H1 (cell line): ENCODE data around the gene IFNG. TPM values are rescaled to one million over a fixed set of nuclear protein-coding genes. Genes with fewer than 3 reads are reported as not detected.

Experiments used
- CTCF ChIA-PET: fragments of 300-600 bp; sonication (Branson Sonifier 250); formaldehyde crosslinking; loops from one replicate; lab custom pipeline; 2021; ENCODE audit not compliant: partially characterized antibody; lab: Charles Lee
- POLR2A ChIA-PET: fragments of 300-600 bp; sonication (Branson Sonifier 250); formaldehyde crosslinking; loops from one replicate; lab custom pipeline; 2021; ENCODE audit warnings: inconsistent platforms; ENCODE audit not compliant: partially characterized antibody; lab: Charles Lee
- DNase-seq, 2 experiments: peaks; one replicate each; pipeline versions ENCODE4 v3.0.0 to v3.0.0-alpha.2; 2010 to 2022; ENCODE audit warnings: low spot score in 2 of 2, low read depth in 1 of 2, mixed read lengths in 1 of 2
- FAIRE-seq: peaks from 2 replicates; lab custom pipeline; 2011; peaks lifted over from hg19 to GRCh38; lab: Jason Lieb, UNC
- H2AFZ ChIP-seq: 2 replicates; pipeline ENCODE4 v1.8.1; 2012; ENCODE audit warnings: low read length, inconsistent platforms
- H2AK5ac ChIP-seq: 2 replicates; pipeline ENCODE4 v1.6.1; 2013; ENCODE audit warnings: low read depth, low read length
- H2BK120ac ChIP-seq: replicated peaks from 2 replicates; pipeline ENCODE3; 2013; ENCODE audit warnings: low read depth, low read length, inconsistent platforms
- H2BK12ac ChIP-seq: 2 replicates; pipeline ENCODE4 v1.6.1; 2013; ENCODE audit warnings: low read depth, low read length
- H2BK15ac ChIP-seq: 2 replicates; pipeline ENCODE4 v1.6.1; 2013; ENCODE audit warnings: low read length
- H2BK20ac ChIP-seq: 2 replicates; pipeline ENCODE4 v1.6.1; 2013; ENCODE audit warnings: low read length
- H2BK5ac ChIP-seq: 2 replicates; pipeline ENCODE4 v1.6.1; 2013; ENCODE audit warnings: low read depth, low read length
- H3K14ac ChIP-seq: 2 replicates; pipeline ENCODE4 v1.6.1; 2013; ENCODE audit warnings: inconsistent platforms; ENCODE audit not compliant: insufficient read length
- H3K18ac ChIP-seq: 2 replicates; pipeline ENCODE4 v1.6.1; 2013; ENCODE audit warnings: low read length; ENCODE audit errors: extremely low read depth
- H3K23ac ChIP-seq: 2 replicates; pipeline ENCODE4 v1.6.1; 2013; ENCODE audit warnings: inconsistent platforms; ENCODE audit not compliant: insufficient read length
- H3K23me2 ChIP-seq: 2 replicates; pipeline ENCODE4 v1.6.1; 2013; ENCODE audit warnings: low read depth, low read length
- H3K27ac ChIP-seq: 2 replicates; pipeline ENCODE4 v1.6.1; 2011; ENCODE audit warnings: low read depth, low read length, inconsistent platforms
- H3K27me3 ChIP-seq, 4 experiments: replicated peaks in 1 of 4; 1 replicate in 1 of 4; 2 replicates in 3 of 4; pipeline versions ENCODE4 v1.6.1 to v1.8.1; 2011 to 2013; ENCODE audit warnings: low read length in 3 of 4, mild to moderate bottlenecking in 3 of 4, inconsistent platforms in 2 of 4, mixed read lengths in 2 of 4, moderate library complexity in 1 of 4; ENCODE audit not compliant: control insufficient read depth in 3 of 4, insufficient read depth in 3 of 4; ENCODE audit errors: extremely low read depth in 1 of 4
- H3K36me3 ChIP-seq, 4 experiments: 2 replicates each; pipeline versions ENCODE4 v1.6.1 to v1.8.1; 2011 to 2013; ENCODE audit warnings: mild to moderate bottlenecking in 4 of 4, low read length in 3 of 4, moderate library complexity in 2 of 4, control low read depth in 1 of 4, inconsistent platforms in 1 of 4; ENCODE audit not compliant: insufficient read depth in 4 of 4, control insufficient read depth in 2 of 4
- H3K4ac ChIP-seq: replicated peaks from 2 replicates; pipeline ENCODE3; 2013; ENCODE audit warnings: low read length, low read depth, mixed read lengths, inconsistent platforms; ENCODE audit not compliant: insufficient read length
- H3K4me1 ChIP-seq, 4 experiments: replicated peaks in 1 of 4; 1 replicate in 1 of 4; 2 replicates in 3 of 4; pipeline versions ENCODE4 v1.6.1 to v1.8.1; 2011 to 2013; ENCODE audit warnings: low read length in 3 of 4, inconsistent platforms in 2 of 4, mixed read lengths in 1 of 4; ENCODE audit not compliant: insufficient read depth in 4 of 4, control insufficient read depth in 3 of 4
- H3K4me2 ChIP-seq, 2 experiments: 2 replicates each; pipeline versions ENCODE4 v1.6.1 to v1.8.1; 2011 to 2013; ENCODE audit warnings: low read depth in 2 of 2, low read length in 2 of 2, control low read depth in 1 of 2, inconsistent platforms in 1 of 2, mild to moderate bottlenecking in 1 of 2; ENCODE audit not compliant: insufficient read depth in 1 of 2
- H3K4me3 ChIP-seq, 4 experiments: fragments of 200-600, 300-600 bp in 1 of 4; sonication (generic), shearing (Covaris generic), sonication (Bioruptor Twin) in 1 of 4; 2 replicates each; pipeline versions ENCODE4 v1.5.1 to v1.8.1; 2011 to 2016; ENCODE audit warnings: low read length in 4 of 4, low read depth in 3 of 4, control low read depth in 2 of 4, inconsistent platforms in 2 of 4, mild to moderate bottlenecking in 2 of 4, mixed read lengths in 1 of 4, moderate library complexity in 1 of 4; ENCODE audit not compliant: insufficient read depth in 2 of 4; ENCODE audit errors: extremely low read depth in 1 of 4
- H3K56ac ChIP-seq: replicated peaks from 2 replicates; pipeline ENCODE3; 2013; ENCODE audit warnings: low read depth, mild to moderate bottlenecking, mixed read lengths, low read length, inconsistent platforms; ENCODE audit not compliant: insufficient read length
- H3K79me1 ChIP-seq: 2 replicates; pipeline ENCODE4 v1.6.1; 2013; ENCODE audit warnings: low read depth, low read length, control low read depth
- H3K79me2 ChIP-seq, 2 experiments: 2 replicates each; pipeline versions ENCODE4 v1.6.1 to v1.8.1; 2012 to 2013; ENCODE audit warnings: low read length in 2 of 2, mild to moderate bottlenecking in 2 of 2, inconsistent platforms in 1 of 2; ENCODE audit not compliant: insufficient read depth in 2 of 2, control insufficient read depth in 1 of 2
- H3K9ac ChIP-seq, 4 experiments: replicated peaks in 1 of 4; 1 replicate in 1 of 4; 2 replicates in 3 of 4; pipeline versions ENCODE4 v1.6.1 to v1.8.1; 2011 to 2013; ENCODE audit warnings: low read depth in 3 of 4, low read length in 3 of 4, control low read depth in 2 of 4, mild to moderate bottlenecking in 2 of 4, moderate library complexity in 2 of 4, inconsistent platforms in 1 of 4; ENCODE audit errors: extremely low read depth in 1 of 4
- H3K9me3 ChIP-seq, 2 experiments: 2 replicates each; pipeline versions ENCODE4 v1.6.1 to v1.8.1; 2012 to 2013; ENCODE audit warnings: mild to moderate bottlenecking in 2 of 2, moderate library complexity in 2 of 2, control low read depth in 1 of 2, inconsistent platforms in 1 of 2, low read depth in 1 of 2, low read length in 1 of 2, mixed read lengths in 1 of 2; ENCODE audit not compliant: insufficient read depth in 2 of 2
- H4K20me1 ChIP-seq, 2 experiments: replicated peaks in 1 of 2; 2 replicates each; pipeline versions ENCODE3 to v1.8.1; 2011 to 2013; ENCODE audit warnings: inconsistent platforms in 2 of 2, low read length in 2 of 2, mild to moderate bottlenecking in 1 of 2; ENCODE audit not compliant: insufficient read depth in 2 of 2, control insufficient read depth in 1 of 2
- H4K5ac ChIP-seq: 2 replicates; pipeline ENCODE4 v1.6.1; 2013; ENCODE audit warnings: low read length, low read depth, mixed read lengths, inconsistent platforms; ENCODE audit not compliant: insufficient read length
- H4K8ac ChIP-seq: 2 replicates; pipeline ENCODE4 v1.8.0; 2013; ENCODE audit warnings: mild to moderate bottlenecking, moderate library complexity, low read length, inconsistent platforms; ENCODE audit not compliant: insufficient read depth; ENCODE audit errors: extremely low read depth
- H4K91ac ChIP-seq: replicated peaks from 2 replicates; pipeline ENCODE3; 2013; ENCODE audit warnings: low read length, mixed read lengths, inconsistent platforms; ENCODE audit not compliant: insufficient read length
- ATF2 ChIP-seq: IDR thresholded peaks from 2 replicates; pipeline ENCODE4 v1.6.1; 2012; ENCODE audit warnings: low read length, inconsistent platforms
- BACH1 ChIP-seq: IDR thresholded peaks from 2 replicates; pipeline ENCODE4 v1.6.1; 2012; ENCODE audit warnings: low read length, improper control_type of control experiment
- CREB1 ChIP-seq: IDR thresholded peaks from 2 replicates; pipeline ENCODE4 v1.6.1; 2012; ENCODE audit warnings: inconsistent platforms
- CTBP2 ChIP-seq: IDR thresholded peaks from 2 replicates; pipeline ENCODE4 v1.7.0; 2011; ENCODE audit warnings: borderline replicate concordance, mild to moderate bottlenecking, moderate library complexity, mixed read lengths, low read length; ENCODE audit not compliant: insufficient read depth, insufficient read length
- CTCF ChIP-seq, 3 experiments: IDR thresholded peaks; 1 replicate in 2 of 3; 2 replicates in 1 of 3; pipeline versions ENCODE4 v1.5.1 to v1.6.1; 2011; ENCODE audit warnings: low read length in 3 of 3, mild to moderate bottlenecking in 3 of 3, inconsistent platforms in 2 of 3, low read depth in 1 of 3, moderate library complexity in 1 of 3; ENCODE audit not compliant: insufficient read depth in 1 of 3; ENCODE audit errors: control extremely low read depth in 1 of 3
- EGR1 ChIP-seq: IDR thresholded peaks from 2 replicates; pipeline ENCODE4 v1.6.1; 2011; ENCODE audit warnings: low read depth, low read length, borderline replicate concordance
- EP300 ChIP-seq, 2 experiments: IDR thresholded peaks; 1 replicate in 1 of 2; 2 replicates in 1 of 2; pipeline ENCODE4 v1.6.1; 2011 to 2012; ENCODE audit warnings: low read depth in 2 of 2, low read length in 2 of 2, mild to moderate bottlenecking in 2 of 2, borderline replicate concordance in 1 of 2, inconsistent platforms in 1 of 2, moderate library complexity in 1 of 2
- NRF1 ChIP-seq: IDR thresholded peaks from 2 replicates; pipeline ENCODE4 v1.6.1; 2011; ENCODE audit warnings: mild to moderate bottlenecking, low read depth, low read length, improper control_type of control experiment
- TAF7 ChIP-seq: optimal IDR thresholded peaks from 2 replicates; pipeline ENCODE3; 2011; ENCODE audit warnings: low read depth, mild to moderate bottlenecking, inconsistent platforms, low read length, moderate library complexity, borderline replicate concordance
- TCF12 ChIP-seq: IDR thresholded peaks from 2 replicates; pipeline ENCODE4 v1.6.1; 2011; ENCODE audit warnings: low read depth, mild to moderate bottlenecking, low read length
- TEAD4 ChIP-seq: IDR thresholded peaks from 2 replicates; pipeline ENCODE4 v1.6.1; 2012; ENCODE audit warnings: low read depth, low read length, inconsistent platforms, mixed read lengths
- polyA plus RNA-seq, 7 experiments: library from polyadenylated mRNA; depleted of rRNA in 3 of 7; stranded (reverse) in 5 of 7; unstranded in 2 of 7; fragments of >200 nt in 5 of 7; fragments of 200-250 nt in 2 of 7; gene quantifications; 1 replicate in 5 of 7; 2 replicates in 1 of 7; 4 replicates in 1 of 7; pipeline versions ENCODE4 v1.2.1 to v1.2.3, GENCODE V29; 2011 to 2013; ENCODE audit warnings: missing spikeins in 2 of 7, mixed read lengths in 2 of 7
- total RNA-seq: library from RNA; stranded (reverse); fragmentation: NEBNext Ultra II Directional; extraction: Animal tissue kit (Norgen Biotek cat#: 25700); gene quantifications from 2 replicates; pipeline ENCODE4 v1.2.1, GENCODE V29; 2021

IFNG gene
- total and polyA plus RNA-seq, 2 of the 8 experiments (the other 6 are each of a cell fraction or from before 2014, with no cell fraction given), result not detected

DNA sequence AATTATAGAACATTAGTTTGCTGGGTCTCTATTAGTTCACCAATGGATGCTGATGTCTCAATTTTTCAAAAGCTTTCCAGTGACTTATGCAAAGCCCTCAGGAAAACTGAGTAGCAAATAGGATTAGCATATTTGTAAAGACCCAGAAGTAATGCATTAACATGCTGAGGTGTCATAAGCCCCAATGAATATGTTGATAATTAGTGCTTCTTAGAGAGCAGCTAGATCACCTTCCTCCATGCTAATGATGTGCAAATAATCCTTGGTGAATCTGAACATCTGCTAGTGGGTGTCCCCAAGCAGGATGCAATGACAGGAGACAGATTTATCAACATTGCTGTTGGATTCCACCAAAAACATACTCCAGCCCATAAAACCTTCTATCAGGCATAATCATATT lies 19.0 kb downstream of the IFNG start:
- Histone ChIP-seq H2BK5ac (no peak overlapping the region), H4K8ac (no peak overlapping the region), H3K27ac (no peak overlapping the region), H4K5ac (no peak overlapping the region), H3K79me2 (no peaks in the 10 kb centered on the region), H4K91ac (no peak overlapping the region), H2BK15ac (no peak overlapping the region), H3K4ac (no peak overlapping the region), H2AFZ (no peak overlapping the region), H2BK12ac (no peak overlapping the region), H3K4me3 (no peak overlapping the region), H2BK20ac (no peak overlapping the region), H3K4me2 (no peak overlapping the region), H3K4me1 (peaks cover 0 to 7% (median 0%) of the 10 kb centered on the region in 4 experiments; a peak in 4 of 7 replicates), H2BK120ac (no peak overlapping the region), H3K23ac (no peak overlapping the region), H2AK5ac (no peak overlapping the region), H3K18ac (no peak overlapping the region), H3K79me1 (no peaks in the 10 kb centered on the region), H3K56ac (no peak overlapping the region), H3K23me2 (no peaks in the 10 kb centered on the region), H3K14ac (no peak overlapping the region), H3K9ac (no peak overlapping the region), H3K36me3 (no peaks in the 10 kb centered on the region), H3K27me3 (no peaks in the 10 kb centered on the region), H4K20me1 (no peaks in the 10 kb centered on the region), H3K9me3 (no peaks in the 10 kb centered on the region)
- ChIA-PET CTCF (no interaction called here), POLR2A (no interaction called here)
- DNase-seq (no peak), FAIRE-seq (no peak)
- TF ChIP-seq TEAD4 (no peak), CTBP2 (no peak), ATF2 (no peak), NRF1 (no peak), EP300 (IDR thresholded peaks at IDR 0.05; ENCODE audit: borderline replicate concordance in 1 of 2, low read depth in 2 of 2, low read length in 2 of 2) (no peak), TAF7 (no peak), BACH1 (no peak), TCF12 (no peak), CREB1 (no peak), CTCF (IDR thresholded peaks at IDR 0.05; ENCODE audit: control extremely low read depth in 1 of 3, insufficient read depth in 1 of 3, low read depth in 1 of 3, low read length in 3 of 3) (no peak), EGR1 (no peak)
